ENCODE data around the gene LAPTM5. TPM values are rescaled to one million over a fixed set of nuclear protein-coding genes. Genes with fewer than 3 reads are reported as not detected.

LAPTM5 gene
- total RNA-seq, 1 donor from 2014 or later = 28.6 TPM

DNA sequence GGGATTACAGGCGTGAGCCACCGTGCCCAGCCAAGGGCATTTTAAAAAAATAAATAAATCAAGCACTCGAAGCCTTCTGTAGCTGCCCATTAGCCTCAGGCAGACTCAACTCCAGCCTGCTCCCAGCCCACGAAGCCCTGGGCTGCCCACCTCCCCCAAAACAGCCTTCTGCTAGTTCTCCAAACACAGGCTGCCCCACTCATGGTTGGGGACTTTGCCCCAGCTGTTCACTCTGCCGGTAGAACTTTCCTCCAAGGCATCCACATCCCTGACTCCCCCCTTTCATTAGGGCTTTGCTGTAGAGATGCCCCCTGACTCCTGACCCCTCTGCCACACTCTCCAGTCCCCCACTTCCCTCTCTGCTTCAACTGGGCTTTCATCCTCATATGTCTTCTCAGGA is 29.7 kb upstream of the LAPTM5 start:
- no peak for DNase-seq (ENCODE audit: low read depth in 2 of 2)

DNA sequence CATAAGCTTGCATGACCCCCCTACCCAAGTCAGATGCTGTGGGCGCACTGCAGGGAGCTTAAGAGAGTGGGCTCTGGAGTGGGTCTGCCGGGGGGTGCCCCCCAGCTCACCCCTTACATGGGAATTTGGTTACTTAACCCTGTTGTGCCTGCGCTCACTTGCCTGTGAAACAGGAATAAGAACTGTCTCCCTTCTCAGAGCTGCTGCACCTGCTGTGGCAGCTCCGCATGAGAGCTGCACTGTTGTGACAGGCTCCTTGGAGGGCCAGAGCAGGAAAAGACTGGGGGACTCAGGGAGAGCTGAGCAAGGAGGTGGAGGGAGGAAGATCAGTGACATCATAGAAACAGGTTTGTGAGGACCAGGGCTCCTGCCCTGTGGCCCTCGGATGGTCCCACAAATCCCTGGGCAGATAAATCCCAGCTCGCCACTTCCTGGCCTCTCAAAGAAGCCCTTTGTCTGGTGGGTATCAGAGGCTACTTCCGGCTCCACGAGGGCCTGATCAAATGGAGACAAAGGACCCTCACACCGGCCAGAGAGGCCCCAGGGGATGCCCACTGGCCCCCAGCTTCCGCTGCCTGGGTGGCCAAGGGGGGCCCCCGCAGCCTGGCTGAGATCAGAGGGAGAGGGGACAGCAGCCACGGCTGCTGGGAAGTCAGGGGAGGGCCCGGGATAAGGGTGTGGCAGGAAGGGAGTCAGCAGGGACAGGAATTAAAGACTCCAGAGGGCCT is 28.9 kb upstream of the LAPTM5 start:
- DNase-seq (ENCODE audit: low read depth in 2 of 2) = no peak

DNA sequence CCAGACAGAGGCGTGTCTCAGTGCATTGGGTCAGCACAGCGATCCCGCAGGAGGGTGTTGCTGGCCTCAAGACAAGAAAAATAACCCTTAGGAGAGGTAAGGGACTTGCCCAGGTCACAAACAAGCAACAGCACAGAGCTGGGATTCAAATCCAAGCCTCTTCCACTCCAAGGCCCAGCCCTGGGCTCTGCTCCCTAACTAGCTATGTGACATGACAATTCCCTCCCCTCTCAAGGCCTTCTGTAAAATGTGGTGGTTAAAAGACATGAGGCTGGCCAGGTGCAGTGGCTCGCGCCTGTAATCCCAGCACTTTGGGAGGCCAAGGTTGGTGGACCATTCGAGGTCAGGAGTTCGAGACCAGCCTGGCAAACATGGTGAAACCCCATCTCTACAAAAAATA is 28.1 kb upstream of the LAPTM5 start:
- no peak for DNase-seq (ENCODE audit: low read depth in 2 of 2)

DNA sequence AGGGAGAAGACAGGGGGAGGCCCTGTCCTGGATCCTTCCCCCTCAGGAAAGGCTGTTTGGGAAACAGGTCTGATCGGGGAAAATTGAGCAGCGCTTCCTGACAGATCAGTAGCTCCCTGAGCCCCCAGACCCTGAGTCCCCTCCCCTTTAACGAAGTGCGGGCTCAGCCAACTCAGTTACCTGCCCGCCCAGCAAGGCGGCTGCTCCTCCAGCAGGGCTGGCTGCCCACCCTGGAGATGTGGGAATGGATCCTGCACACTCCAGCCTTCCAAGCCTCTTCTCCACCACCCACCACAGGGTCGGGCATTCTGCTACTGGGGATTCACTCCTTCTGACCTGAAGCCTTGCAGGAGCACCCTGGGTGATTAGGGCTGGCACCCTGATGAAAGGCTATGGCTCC is 27.6 kb upstream of the LAPTM5 start:
- no peak for DNase-seq (ENCODE audit: low read depth in 2 of 2)

DNA sequence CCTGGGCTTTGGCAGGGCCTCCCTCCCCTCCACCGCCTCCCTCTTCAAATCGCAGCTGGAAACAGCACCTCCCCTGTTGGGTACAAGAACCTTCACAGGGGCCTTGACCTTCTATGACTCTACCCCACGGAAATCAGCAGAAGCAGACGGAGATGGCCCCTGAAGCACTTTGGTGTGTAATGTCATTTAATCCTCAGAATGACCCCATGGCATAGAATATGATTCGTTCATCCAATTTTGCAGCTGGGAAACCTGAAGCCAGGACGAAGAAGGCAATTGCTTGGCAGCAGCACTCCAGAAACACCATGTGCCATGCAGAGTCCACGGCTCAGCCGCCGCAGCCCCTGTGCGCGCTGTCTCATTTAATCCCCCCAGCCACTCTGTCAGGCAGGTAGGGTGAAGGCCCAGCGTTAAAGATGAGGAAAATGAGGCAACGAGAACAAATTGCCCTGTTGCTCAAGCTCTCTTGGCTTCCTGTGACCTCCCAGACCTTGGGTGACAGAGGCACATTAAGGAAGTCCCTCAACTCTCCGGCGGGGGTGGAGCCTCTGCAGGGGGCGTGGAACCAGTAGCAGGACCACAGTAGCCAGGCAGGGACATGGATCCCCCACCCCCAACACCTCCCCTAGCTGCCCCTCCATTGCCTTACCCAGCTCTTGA is 25.8 kb upstream of the LAPTM5 start:
- DNase-seq (ENCODE audit: low read depth in 2 of 2) = no peak

DNA sequence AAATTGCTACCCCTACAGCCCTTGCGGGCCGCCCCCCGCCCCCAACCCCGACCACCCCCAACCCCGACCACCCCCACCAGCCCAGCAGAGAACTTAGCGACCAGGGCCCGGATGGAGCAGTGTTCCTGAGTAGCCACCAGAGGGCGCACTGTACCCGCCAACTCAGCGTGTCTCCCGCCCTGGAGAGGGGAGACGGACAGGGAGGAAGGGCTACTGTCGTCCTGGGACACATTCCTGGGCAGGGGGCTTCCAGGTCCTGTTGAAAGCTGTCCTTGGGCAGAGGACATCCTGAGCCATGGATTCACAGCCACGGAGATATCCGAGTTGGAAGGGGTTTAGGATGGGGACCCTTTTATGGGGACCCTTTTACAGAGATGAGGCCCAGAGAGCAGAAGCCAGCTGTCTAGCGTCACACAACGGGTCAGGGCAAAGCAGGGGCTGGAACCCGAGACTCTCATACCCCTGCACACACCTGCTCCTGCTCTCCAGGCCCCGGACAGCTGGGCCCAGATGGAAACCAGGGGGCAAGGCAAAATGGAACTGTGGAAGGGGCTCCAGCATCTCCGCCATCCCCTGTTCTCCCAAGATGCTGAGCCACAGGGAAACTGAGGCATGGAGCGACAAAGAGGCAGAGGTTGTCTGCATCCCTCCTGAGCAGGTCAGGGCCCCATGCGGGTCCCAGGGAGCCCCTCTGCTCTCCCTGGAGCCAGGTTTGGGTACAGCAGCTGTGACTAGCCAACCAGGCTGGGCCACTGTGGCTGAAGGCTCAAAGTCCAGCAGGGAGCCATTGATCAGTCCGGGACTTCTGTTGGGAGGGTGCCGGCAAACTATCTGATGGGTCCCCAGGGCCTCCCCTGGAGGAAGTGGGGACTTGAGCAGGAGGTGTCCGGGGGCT is 25.0 kb upstream of the LAPTM5 start:
- DNase-seq (ENCODE audit: low read depth in 2 of 2) = peak in 1 of 2 donors; percentile 61

DNA sequence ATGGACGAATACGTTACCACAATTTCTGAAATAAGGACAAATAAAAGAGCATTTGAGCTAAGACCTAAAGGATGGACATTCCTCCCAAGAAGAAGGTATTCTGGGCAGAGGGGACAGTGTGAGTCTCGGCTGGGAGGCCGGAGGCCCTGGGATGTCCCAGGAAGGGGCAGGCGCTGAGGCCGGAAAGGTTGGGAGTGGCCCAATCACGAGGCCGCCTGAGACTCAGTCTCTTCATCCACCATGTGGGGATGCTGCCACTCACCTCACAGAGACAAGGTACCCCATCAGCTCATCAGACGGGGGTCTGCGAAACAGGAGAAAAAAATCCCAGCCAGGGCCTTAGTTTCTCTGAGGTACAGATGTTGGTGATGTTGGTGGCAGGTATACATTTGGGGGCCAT is 24.3 kb upstream of the LAPTM5 start:
- DNase-seq (ENCODE audit: low read depth in 2 of 2) = no peak

DNA sequence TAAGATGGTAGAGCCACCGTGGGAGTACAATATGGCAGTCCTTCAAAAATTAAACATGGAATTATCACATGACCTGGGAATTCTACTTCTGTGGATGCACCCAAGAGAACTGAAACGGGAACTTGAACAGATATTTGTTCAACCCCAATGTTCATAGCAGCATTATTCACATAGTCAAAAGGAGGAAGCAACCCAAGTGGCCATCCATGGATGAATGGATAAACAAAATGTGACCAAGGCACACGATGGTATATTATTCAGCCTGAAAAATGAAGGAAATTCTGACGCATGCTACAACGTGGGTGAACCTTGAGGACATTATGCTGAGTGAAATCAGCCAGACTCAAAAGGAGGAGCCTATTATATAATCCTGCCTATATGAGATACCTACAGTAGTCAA is 22.8 kb upstream of the LAPTM5 start:
- no peak for DNase-seq (ENCODE audit: low read depth in 2 of 2)

DNA sequence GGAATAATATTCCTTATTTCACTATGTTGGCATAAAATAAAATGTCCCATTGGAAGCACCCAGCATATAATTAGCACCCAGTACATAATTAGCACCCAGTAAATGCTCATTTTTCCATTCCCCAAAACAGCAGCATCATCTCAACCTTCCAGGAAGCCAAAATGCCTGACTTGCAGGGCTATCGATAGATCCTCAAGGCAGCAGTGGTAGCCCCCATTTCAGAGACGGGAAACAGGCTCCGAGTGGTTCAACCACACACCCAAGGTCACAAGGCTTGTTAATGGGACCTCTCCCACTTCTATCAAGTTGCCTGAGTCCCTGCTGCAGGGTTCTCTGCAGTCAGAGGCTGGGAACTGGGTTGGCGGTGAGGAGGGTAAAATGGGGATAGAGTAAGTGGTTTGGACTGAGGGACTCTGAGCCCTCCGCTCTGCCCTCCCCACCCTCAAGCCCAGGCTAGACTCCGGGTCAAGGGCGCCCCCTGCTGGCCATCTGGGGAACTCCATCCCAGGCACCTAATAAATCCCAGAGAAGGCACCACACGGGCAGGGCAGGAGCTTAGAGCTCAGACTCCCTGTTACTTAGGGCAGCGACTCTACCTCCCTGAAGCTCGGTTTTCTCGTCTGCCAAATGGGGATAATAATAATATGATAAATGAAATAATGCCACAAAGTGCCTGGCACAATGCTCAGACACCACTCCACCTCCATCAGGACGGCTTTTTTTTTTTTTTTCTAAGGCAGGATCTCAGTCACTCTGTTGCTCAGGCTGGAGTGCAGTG is 21.9 kb upstream of the LAPTM5 start:
- peak in 1 of 2 donors; percentile 73 for DNase-seq (ENCODE audit: low read depth in 2 of 2)

DNA sequence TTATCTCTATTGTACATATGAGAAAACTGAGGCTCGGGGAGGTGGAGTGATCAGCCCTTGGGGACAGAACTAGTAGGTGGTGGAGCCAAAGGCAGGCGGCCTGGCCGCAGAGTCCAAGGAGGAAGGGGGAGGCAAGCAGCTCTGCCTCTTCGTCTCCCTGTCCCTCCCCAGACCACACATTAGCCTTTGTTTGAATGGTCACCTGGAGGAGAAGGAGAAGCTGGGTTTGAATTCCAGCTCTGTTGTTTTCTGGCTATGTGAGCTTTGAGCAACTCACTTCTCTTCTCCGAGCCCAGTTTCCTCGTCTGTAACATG is 21.4 kb upstream of the LAPTM5 start:
- no peak for DNase-seq (ENCODE audit: low read depth in 2 of 2)

DNA sequence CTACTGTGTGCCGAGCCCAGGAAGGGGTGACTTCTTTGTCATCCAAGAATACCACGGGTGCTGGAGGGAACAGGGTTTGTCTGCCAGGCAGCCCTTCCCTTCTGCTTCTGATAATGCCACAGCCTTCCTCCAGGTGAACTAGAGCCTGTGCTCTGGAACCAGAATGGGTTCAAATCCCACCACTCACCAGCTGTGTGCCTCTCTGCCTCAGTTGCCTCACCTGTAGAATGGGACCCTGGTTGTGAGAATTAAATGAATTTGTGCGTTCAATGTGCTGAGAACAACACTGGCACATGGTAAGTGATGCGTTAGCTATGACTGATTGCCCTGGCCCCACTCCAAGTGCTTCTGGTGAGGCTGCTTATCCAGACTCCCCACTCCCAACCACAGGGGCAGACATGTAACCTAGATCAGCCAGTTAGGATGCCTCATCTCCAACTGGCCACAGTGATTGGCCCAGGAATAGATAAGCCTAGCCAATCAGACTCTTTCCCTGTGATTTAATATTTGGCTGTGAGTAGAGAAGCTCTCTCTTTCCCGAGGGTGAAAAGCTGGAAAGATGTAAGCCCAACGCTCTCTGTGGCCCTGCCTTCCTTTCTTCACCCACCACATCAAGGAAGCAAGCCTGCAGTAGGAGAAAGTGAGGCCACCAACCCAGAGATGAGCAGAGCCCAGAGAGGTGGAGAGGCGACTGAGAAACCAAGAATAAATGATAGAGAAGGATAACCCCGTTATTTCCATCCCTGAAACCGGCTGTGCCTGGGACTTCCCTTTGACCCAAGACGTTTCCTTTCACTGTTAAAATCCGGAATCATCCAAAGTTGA is 20.8 kb upstream of the LAPTM5 start:
- peak; percentile 89 to 95 for DNase-seq (ENCODE audit: low read depth in 2 of 2)

DNA sequence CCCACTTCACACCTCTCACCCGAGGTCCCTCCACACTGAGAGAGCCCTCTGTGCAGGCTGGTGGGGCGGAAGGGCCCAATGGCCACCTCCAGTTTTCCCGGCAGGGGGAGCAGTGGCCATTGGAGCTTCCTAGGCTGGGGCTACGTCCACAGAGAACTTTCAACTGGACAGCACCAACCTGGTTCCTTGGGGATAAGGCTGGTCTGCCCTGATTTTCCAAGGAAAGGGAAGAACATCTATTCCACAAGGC is 20.3 kb upstream of the LAPTM5 start:
- no peak for DNase-seq (ENCODE audit: low read depth in 2 of 2)

DNA sequence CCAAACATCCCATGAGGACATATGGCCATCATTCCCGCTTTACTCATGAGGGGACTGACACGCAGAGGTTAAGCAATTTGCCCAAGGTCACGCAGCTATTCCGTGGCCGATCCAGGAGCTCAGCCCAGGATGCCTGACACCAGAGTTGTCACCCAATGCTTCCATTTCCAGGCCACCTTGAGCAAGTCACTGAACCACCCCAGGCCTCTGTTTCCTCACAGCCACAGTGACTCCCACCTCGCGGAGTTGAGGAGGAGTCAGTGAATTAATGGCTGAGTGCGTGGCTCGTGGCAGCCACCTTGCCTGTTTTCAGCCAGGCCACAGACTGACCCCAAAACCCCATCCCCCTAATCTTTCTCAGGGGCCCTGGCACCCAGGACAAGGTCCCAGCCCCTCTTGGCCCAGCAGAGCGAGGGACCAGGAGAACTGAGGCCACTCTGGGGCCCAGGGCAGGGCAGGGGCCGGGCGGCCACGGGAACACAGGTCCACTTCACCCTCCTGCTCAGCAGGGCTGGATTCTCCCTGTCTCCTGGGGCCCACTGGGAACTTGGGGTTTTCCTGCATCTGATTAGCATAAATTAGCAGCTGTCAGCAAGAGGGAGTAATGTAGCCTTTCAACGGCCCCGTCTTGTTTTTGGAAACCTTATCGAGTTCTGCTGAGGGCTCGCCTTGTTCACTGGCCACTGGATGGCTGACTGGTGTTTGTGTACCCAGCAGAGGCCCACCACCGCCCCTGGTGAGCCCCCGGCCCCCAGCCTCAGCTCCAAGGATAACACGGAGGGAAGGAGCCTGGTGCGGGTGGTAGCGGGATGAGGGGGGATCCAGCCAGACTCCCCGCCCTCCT is 19.7 kb upstream of the LAPTM5 start:
- no peak for DNase-seq (ENCODE audit: low read depth in 2 of 2)

DNA sequence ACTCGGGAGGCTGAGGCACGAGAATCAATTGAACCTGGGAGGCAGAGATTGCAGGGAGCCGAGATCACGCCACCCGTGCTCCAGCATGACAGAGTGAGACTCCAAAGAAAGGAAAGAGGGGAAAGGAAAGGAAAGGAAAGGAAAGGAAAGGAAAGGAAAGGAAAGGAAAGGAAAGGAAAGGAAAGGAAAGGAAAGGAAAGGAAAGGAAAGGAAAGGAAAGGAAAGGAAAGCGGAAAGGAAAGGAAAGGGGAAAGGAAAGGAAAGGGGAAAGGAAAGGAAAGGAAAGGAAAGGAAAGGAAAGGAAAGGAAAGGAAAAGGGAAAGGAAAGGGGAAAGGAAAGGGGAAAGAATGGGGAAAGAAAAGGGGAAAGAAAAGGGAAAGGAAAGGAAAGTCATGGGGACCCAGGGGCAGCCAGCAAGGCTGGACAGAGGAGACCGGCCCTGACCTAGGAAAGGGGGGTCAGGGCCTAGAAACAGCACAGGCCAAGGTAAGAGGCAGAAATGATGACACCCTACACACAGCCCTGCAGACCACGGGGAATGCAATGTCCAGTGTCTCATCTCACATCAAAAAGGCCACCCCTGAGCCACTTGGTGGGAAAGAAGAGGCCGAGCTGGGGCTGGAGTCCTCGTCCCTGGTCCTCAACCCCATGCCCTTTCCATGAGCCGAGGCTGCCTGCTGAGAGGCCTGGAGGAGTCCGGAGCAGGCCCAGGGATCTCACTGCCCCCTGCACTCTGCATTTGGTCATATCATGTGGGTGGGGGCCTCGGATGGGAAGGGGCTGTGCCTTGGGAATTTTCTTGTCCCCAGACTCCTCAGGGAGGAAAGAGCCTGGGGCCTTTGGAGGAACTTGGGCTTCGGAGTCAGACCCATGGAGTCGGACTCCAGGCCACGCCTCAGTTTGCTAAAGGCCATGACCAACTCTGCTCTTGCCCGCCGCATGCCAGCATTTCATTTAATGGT is 18.8 kb upstream of the LAPTM5 start:
- no peak for DNase-seq (ENCODE audit: low read depth in 2 of 2)

DNA sequence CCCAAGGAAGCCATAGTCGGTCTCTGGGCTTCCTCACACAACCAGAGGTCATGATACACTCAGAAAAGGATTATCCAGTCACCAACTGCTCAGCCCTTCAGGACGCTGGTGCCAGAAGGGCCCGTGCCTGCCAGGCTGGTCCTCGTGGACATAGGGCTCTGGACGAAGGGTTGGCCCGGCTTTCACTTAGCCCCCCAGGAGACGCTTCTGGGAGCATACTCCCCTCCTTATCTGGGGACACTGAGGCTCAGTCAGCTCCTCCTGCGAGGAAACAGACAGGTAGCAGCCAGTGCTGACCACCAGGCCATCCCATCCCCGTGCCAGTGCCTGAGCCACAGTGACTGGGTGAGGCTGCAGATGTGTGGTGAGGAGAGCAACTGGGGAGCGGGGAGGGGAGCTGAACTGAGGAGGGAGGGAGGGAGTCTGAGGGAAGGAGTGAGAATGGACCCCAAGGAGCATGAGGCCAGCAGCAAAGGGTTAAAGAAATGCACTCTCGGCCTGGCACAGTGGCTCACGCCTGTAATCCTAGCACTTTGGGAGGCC is 17.9 kb upstream of the LAPTM5 start:
- DNase-seq (ENCODE audit: low read depth in 2 of 2) = no peak

DNA sequence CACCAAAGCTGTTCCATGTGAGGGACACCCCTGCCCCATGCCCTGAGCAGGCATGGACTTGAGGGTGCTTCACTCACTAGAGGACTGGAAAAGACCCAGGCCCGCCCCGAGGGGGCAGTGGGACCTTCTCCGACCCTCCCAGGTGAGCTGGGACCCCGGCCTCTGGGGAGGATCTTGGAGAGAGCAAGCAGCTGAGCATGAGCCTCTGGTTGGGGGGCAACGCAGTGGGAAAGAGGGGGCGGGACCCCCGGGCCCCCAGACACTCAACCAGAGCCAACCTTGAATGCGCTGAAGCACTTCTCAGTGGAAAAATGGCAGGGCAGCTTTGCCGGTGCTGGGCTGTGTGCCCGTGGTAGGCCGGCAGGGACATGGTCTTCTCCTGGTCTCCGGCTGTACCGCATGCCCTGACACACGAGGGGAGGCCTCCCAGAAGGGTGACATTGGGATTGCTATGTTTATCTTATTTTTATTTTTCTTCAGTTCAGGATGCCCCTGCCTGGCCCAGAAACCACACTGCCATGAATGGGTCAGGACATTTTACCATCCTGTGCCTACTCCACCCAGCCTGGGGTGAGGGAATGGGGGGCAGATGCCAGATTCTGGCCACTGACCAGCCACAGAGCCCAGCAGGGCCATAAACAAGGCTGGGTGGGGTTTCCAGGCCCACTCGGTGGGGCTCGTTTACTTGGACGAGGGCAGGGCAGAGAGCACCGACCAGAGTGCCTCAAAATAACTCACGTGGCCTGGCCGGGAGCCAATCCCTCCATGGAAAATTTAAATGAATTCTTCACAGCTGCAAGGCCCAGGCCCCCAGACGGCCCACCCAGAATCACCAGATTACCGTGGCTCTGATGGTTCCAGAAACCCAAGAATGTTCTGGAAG is 17.2 kb upstream of the LAPTM5 start:
- DNase-seq (ENCODE audit: low read depth in 2 of 2) = no peak

DNA sequence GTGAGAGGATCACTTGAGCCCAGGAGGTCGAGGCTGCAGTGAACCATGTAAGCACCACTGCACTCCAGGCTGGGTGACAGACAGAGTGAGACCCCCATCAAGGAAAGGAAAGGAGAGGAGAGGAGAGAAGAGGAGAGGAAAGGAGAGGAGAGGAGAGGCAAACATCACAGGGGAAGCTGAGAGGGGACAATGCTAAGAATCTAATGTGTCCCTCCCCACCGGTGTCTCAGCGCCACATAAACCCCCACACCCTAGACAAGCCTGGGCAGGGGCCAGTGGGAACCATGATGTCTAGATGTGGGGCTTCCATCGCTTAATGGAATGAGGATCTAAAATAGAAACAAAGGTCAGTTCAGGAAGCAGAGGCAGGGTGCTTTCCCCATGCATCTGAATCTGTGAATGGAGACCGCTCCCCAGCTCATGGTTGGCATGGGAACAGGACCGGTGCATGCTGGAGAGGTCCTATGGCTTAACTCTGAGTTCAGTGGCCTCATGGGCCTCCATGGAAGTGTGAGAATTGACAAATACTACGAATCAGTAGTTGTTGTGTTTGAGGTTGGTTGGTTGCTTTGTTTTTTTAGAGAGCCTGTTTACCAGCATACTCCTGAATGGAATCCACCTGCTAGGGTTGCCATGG is 16.3 kb upstream of the LAPTM5 start:
- DNase-seq (ENCODE audit: low read depth in 2 of 2) = no peak

Data from dermis microvascular lymphatic vessel endothelial cell (primary cell).